T-helper 2 cell (primary cell): ENCODE results near the gene SCAMP3.
"Not testable (repeated sequence)": the region's sequence is repeated elsewhere in the genome, so short reads cannot be mapped to it uniquely, and the experiment has no call there.

ENCODE experiments used
- DNase-seq, 5 experiments: peaks; one replicate each; pipeline versions ENCODE4 v3.0.0 to v3.0.0-alpha.2; 2012 to 2022

Gene SCAMP3

GRCh38 chr1:155254228-155254713 lies 7.9 kb downstream of the SCAMP3 start:
- DNase-seq: no peak

GRCh38 chr1:155253797-155254196 lies 8.4 kb downstream of the SCAMP3 start:
- DNase-seq: no peak

- no peak for DNase-seq
These were observed 9.0 kb downstream of the SCAMP3 start for GRCh38 chr1:155253208-155253607.

GRCh38 chr1:155251566-155251965 lies 10.6 kb downstream of the SCAMP3 start:
- DNase-seq: no peak

- DNase-seq: peak; percentile 88 to 98 (median 95)
These were observed 11.3 kb downstream of the SCAMP3 start for GRCh38 chr1:155250633-155251449.

GRCh38 chr1:155250246-155250632 lies 11.9 kb downstream of the SCAMP3 start:
- peak in 1 of 5 experiments; percentile 43 for DNase-seq

- no peak for DNase-seq
These were observed 14.2 kb downstream of the SCAMP3 start for GRCh38 chr1:155247667-155248553.

GRCh38 chr1:155246796-155247195 lies 15.4 kb downstream of the SCAMP3 start:
- not testable (repeated sequence) for DNase-seq

GRCh38 chr1:155245163-155245524 lies 17.0 kb downstream of the SCAMP3 start:
- DNase-seq: no peak

GRCh38 chr1:155244368-155245162 lies 17.6 kb downstream of the SCAMP3 start:
- peak; percentile 83 to 100 (median 92) for DNase-seq

GRCh38 chr1:155242805-155243358 lies 19.3 kb downstream of the SCAMP3 start:
- DNase-seq: no peak

GRCh38 chr1:155241841-155242264 lies 20.3 kb downstream of the SCAMP3 start:
- no peak for DNase-seq

GRCh38 chr1:155241069-155241679 lies 21.0 kb downstream of the SCAMP3 start:
- peak in 4 of 5 experiments; percentile 47 to 85 (median 59) for DNase-seq

- DNase-seq: no peak
These were observed 25.7 kb downstream of the SCAMP3 start for GRCh38 chr1:155236451-155236850.

- DNase-seq: peak in 1 of 5 experiments; percentile 33
These were observed 26.8 kb downstream of the SCAMP3 start for GRCh38 chr1:155235375-155235774.

GRCh38 chr1:155233502-155233901 lies 28.7 kb downstream of the SCAMP3 start:
- not testable (repeated sequence) for DNase-seq

GRCh38 chr1:155232001-155232978 lies 29.9 kb downstream of the SCAMP3 start:
- not testable (repeated sequence) for DNase-seq

- not testable (repeated sequence) for DNase-seq
These were observed 30.9 kb downstream of the SCAMP3 start for GRCh38 chr1:155231302-155231701.

- DNase-seq: no peak
These were observed 34.1 kb downstream of the SCAMP3 start for GRCh38 chr1:155228096-155228427.

GRCh38 chr1:155227261-155228095 lies 34.7 kb downstream of the SCAMP3 start:
- peak; percentile 87 to 100 (median 98) for DNase-seq
